ENCODE measurements around the gene SHROOM4.

Gene SHROOM4

GRCh38 chrX:50704360-50704759 is 109.6 kb downstream of the SHROOM4 start:
- no peaks in the 10 kb centered on the region for H3K9me3 ChIP-seq (ENCODE audit: control insufficient read depth, insufficient read depth, low read length)
- TF ChIP-seq, protein P1, sequence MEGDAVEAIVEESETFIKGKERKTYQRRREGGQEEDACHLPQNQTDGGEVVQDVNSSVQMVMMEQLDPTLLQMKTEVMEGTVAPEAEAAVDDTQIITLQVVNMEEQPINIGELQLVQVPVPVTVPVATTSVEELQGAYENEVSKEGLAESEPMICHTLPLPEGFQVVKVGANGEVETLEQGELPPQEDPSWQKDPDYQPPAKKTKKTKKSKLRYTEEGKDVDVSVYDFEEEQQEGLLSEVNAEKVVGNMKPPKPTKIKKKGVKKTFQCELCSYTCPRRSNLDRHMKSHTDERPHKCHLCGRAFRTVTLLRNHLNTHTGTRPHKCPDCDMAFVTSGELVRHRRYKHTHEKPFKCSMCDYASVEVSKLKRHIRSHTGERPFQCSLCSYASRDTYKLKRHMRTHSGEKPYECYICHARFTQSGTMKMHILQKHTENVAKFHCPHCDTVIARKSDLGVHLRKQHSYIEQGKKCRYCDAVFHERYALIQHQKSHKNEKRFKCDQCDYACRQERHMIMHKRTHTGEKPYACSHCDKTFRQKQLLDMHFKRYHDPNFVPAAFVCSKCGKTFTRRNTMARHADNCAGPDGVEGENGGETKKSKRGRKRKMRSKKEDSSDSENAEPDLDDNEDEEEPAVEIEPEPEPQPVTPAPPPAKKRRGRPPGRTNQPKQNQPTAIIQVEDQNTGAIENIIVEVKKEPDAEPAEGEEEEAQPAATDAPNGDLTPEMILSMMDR (IDR thresholded peaks at IDR 0.05; ENCODE audit: low read depth, low read length, poor library complexity, severe bottlenecking), result no peak
- TF ChIP-seq EZH2phosphoT487 (IDR thresholded peaks at IDR 0.05; ENCODE audit: borderline replicate concordance, low read length), result no peak
- no peak overlapping the region for H3K4me3 ChIP-seq (ENCODE audit: low read length)
- no peaks in the 10 kb centered on the region for H3K4me1 ChIP-seq (ENCODE audit: control insufficient read depth, low read length)
- no peaks in the 10 kb centered on the region for H3F3A ChIP-seq (ENCODE audit: control insufficient read depth, insufficient read depth)
- H3K4me2 ChIP-seq (ENCODE audit: low read length), result no peak overlapping the region
- H3K27ac ChIP-seq (ENCODE audit: low read depth, low read length), result no peak overlapping the region
- H4K20me1 ChIP-seq (ENCODE audit: control insufficient read depth, insufficient read depth, low read depth, low read length), result no peaks in the 10 kb centered on the region
- H3K27me3 ChIP-seq (ENCODE audit: control insufficient read depth, low read length), result no peaks in the 10 kb centered on the region
- H3K79me2 ChIP-seq (ENCODE audit: control insufficient read depth, low read length), result no peaks in the 10 kb centered on the region
- no peaks in the 10 kb centered on the region for H3K9me2 ChIP-seq (replicated peaks; ENCODE audit: control insufficient read depth, low read length)
- H3K36me3 ChIP-seq (ENCODE audit: control insufficient read depth, low read length), result no peaks in the 10 kb centered on the region

DNA sequence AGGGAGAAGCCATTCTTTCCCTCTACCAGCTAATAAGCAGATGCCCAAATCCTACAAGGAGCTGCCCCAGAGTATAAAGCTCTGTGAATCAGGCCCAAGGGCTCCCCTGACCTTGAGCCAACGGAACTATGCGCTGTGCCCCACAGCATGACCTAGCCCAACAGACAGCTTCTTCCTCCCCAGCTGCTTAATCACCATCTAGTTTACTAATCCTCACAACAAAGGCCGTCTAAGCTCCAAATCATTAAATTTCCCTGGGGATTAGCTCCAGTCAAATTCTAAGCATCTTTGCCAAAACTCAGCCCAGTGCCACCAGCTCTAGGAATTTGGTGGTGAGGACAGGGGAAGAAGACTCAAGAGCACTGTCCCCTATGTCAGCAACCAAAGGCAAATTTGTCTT is 113.1 kb downstream of the SHROOM4 start:
- H3K27ac ChIP-seq (ENCODE audit: low read depth, low read length), result no peak overlapping the region
- H3K4me1 ChIP-seq (ENCODE audit: control insufficient read depth, low read length), result no peaks in the 10 kb centered on the region
- H3K27me3 ChIP-seq (ENCODE audit: control insufficient read depth, low read length), result no peaks in the 10 kb centered on the region
- no peak overlapping the region for H3K4me2 ChIP-seq (ENCODE audit: low read length)
- H4K20me1 ChIP-seq (ENCODE audit: control insufficient read depth, insufficient read depth, low read depth, low read length), result no peaks in the 10 kb centered on the region
- H3K9me2 ChIP-seq (replicated peaks; ENCODE audit: control insufficient read depth, low read length), result no peaks in the 10 kb centered on the region
- no peaks in the 10 kb centered on the region for H3K36me3 ChIP-seq (ENCODE audit: control insufficient read depth, low read length)
- TF ChIP-seq, protein P1 (IDR thresholded peaks at IDR 0.05; ENCODE audit: low read depth, low read length, poor library complexity, severe bottlenecking), result no peak
- no peak for TF ChIP-seq EZH2phosphoT487 (IDR thresholded peaks at IDR 0.05; ENCODE audit: borderline replicate concordance, low read length)
- H3K4me3 ChIP-seq (ENCODE audit: low read length), result no peak overlapping the region
- no peaks in the 10 kb centered on the region for H3K79me2 ChIP-seq (ENCODE audit: control insufficient read depth, low read length)
- no peaks in the 10 kb centered on the region for H3K9me3 ChIP-seq (ENCODE audit: control insufficient read depth, insufficient read depth, low read length)
- no peaks in the 10 kb centered on the region for H3F3A ChIP-seq (ENCODE audit: control insufficient read depth, insufficient read depth)

- H3K9me3 ChIP-seq (ENCODE audit: control insufficient read depth, insufficient read depth, low read length), result no peaks in the 10 kb centered on the region
- H3F3A ChIP-seq (ENCODE audit: control insufficient read depth, insufficient read depth), result no peaks in the 10 kb centered on the region
- H3K4me1 ChIP-seq (ENCODE audit: control insufficient read depth, low read length), result no peaks in the 10 kb centered on the region
- no peak overlapping the region for H3K27ac ChIP-seq (ENCODE audit: low read depth, low read length)
- H3K4me3 ChIP-seq (ENCODE audit: low read length), result no peak overlapping the region
- no peaks in the 10 kb centered on the region for H3K27me3 ChIP-seq (ENCODE audit: control insufficient read depth, low read length)
- no peaks in the 10 kb centered on the region for H3K9me2 ChIP-seq (replicated peaks; ENCODE audit: control insufficient read depth, low read length)
- H3K79me2 ChIP-seq (ENCODE audit: control insufficient read depth, low read length), result no peaks in the 10 kb centered on the region
- no peak overlapping the region for H3K4me2 ChIP-seq (ENCODE audit: low read length)
- H3K36me3 ChIP-seq (ENCODE audit: control insufficient read depth, low read length), result no peaks in the 10 kb centered on the region
- no peak for TF ChIP-seq EZH2phosphoT487 (IDR thresholded peaks at IDR 0.05; ENCODE audit: borderline replicate concordance, low read length)
- TF ChIP-seq, protein P1 (IDR thresholded peaks at IDR 0.05; ENCODE audit: low read depth, low read length, poor library complexity, severe bottlenecking), result no peak
- H4K20me1 ChIP-seq (ENCODE audit: control insufficient read depth, insufficient read depth, low read depth, low read length), result no peaks in the 10 kb centered on the region
Observed at GRCh38 chrX:50698944-50699343, 115.0 kb downstream of the SHROOM4 start.

DNA sequence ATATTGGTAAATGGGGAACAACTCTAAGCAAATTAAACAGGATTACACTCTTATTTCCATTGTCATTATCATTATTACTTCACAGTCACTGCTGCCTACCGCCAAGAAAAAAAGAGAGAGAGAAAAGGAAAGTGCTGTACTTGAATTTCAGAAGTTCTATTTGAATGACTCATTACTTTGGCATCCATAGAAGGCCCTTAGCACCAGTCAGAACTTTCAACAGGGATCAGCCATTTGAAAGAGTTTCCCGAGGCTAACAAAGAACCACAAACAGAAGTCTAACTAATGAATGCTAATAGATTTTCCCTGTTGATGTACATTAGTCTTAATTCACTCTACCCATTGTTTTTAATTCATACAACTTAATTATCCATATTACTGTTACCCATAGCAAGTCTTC is 116.3 kb downstream of the SHROOM4 start:
- Histone ChIP-seq H3K36me3 (ENCODE audit: control insufficient read depth, low read length) (no peaks in the 10 kb centered on the region), H3K9me3 (ENCODE audit: control insufficient read depth, insufficient read depth, low read length) (no peaks in the 10 kb centered on the region), H3K27me3 (ENCODE audit: control insufficient read depth, low read length) (no peaks in the 10 kb centered on the region), H3K79me2 (ENCODE audit: control insufficient read depth, low read length) (no peaks in the 10 kb centered on the region), H3F3A (ENCODE audit: control insufficient read depth, insufficient read depth) (no peaks in the 10 kb centered on the region), H4K20me1 (ENCODE audit: control insufficient read depth, insufficient read depth, low read depth, low read length) (no peaks in the 10 kb centered on the region), H3K4me2 (ENCODE audit: low read length) (no peak overlapping the region), H3K4me3 (ENCODE audit: low read length) (no peak overlapping the region), H3K9me2 (replicated peaks; ENCODE audit: control insufficient read depth, low read length) (no peaks in the 10 kb centered on the region), H3K27ac (ENCODE audit: low read depth, low read length) (no peak overlapping the region), H3K4me1 (ENCODE audit: control insufficient read depth, low read length) (no peaks in the 10 kb centered on the region)
- TF ChIP-seq, protein P1 (IDR thresholded peaks at IDR 0.05; ENCODE audit: low read depth, low read length, poor library complexity, severe bottlenecking), result no peak
- no peak for TF ChIP-seq EZH2phosphoT487 (IDR thresholded peaks at IDR 0.05; ENCODE audit: borderline replicate concordance, low read length)

Data from DOHH2 (cell line).